Hepatocyte (in vitro differentiated cells): Measurements from ENCODE around the gene MEF2D. TPM values are rescaled to one million over a fixed set of nuclear protein-coding genes. Genes with fewer than 3 reads are reported as not detected.

Experiments used
- DNase-seq: peaks from one replicate; pipeline ENCODE4 v3.0.0-alpha.2; 2016; ENCODE audit warnings: low spot score
- H2AFZ ChIP-seq: fragments of 200-600 bp; sonication (generic); 2 replicates; pipeline ENCODE4 v1.6.0; 2016; ENCODE audit warnings: antibody characterized with exemption, mild to moderate bottlenecking
- H3K27ac ChIP-seq: fragments of 200-600 bp; sonication (generic); 2 replicates; pipeline ENCODE4 v1.5.1; 2016; ENCODE audit warnings: mild to moderate bottlenecking
- H3K27me3 ChIP-seq: fragments of 200-600 bp; sonication (generic); 2 replicates; pipeline ENCODE4 v1.6.1; 2016
- H3K36me3 ChIP-seq: fragments of 200-600 bp; sonication (generic); replicated peaks from 2 replicates; pipeline ENCODE4 v1.5.1; 2016; ENCODE audit warnings: low read depth; ENCODE audit not compliant: insufficient read depth
- H3K4me1 ChIP-seq: fragments of 200-600 bp; sonication (generic); 2 replicates; pipeline ENCODE4 v1.5.1; 2016; ENCODE audit warnings: mild to moderate bottlenecking, moderate library complexity; ENCODE audit not compliant: insufficient read depth
- H3K4me2 ChIP-seq: fragments of 200-600 bp; sonication (generic); 2 replicates; pipeline ENCODE4 v1.6.0; 2016
- H3K4me3 ChIP-seq: fragments of 200-600 bp; sonication (generic); 2 replicates; pipeline ENCODE4 v1.5.1; 2016; ENCODE audit warnings: mild to moderate bottlenecking
- H3K79me2 ChIP-seq: fragments of 200-600 bp; sonication (generic); 2 replicates; pipeline ENCODE4 v1.6.0; 2017; ENCODE audit warnings: mild to moderate bottlenecking
- H3K9me2 ChIP-seq: fragments of 200-600 bp; sonication (generic); replicated peaks from 2 replicates; pipeline ENCODE4 v1.6.0; 2017; ENCODE audit warnings: mild to moderate bottlenecking; ENCODE audit not compliant: insufficient read depth
- H3K9me3 ChIP-seq: fragments of 200-600 bp; sonication (generic); 2 replicates; pipeline ENCODE4 v1.5.1; 2016; ENCODE audit warnings: low read depth, mild to moderate bottlenecking
- H4K20me1 ChIP-seq: fragments of 200-600 bp; sonication (generic); 2 replicates; pipeline ENCODE4 v1.6.0; 2016; ENCODE audit warnings: mild to moderate bottlenecking; ENCODE audit not compliant: insufficient read depth, poor library complexity, severe bottlenecking
- EZH2 ChIP-seq: fragments of 200-600 bp; sonication (generic); IDR thresholded peaks from 2 replicates; pipeline ENCODE4 v1.6.1; 2016; ENCODE audit warnings: antibody characterized with exemption, mild to moderate bottlenecking, borderline replicate concordance
- EZH2phosphoT487 ChIP-seq: fragments of 200-600 bp; sonication (generic); IDR thresholded peaks from one replicate; pipeline ENCODE4 v1.6.1; 2018; ENCODE audit warnings: antibody characterized with exemption, mild to moderate bottlenecking, low read depth, moderate library complexity; ENCODE audit not compliant: unreplicated experiment, severe bottlenecking
- WGBS: methylation state at CpG from one replicate; pipeline ENCODE4 v1.1.6; 2016; ENCODE audit warnings: low lambda C conversion rate; ENCODE audit errors: missing lambda C conversion rate; 5-methylcytosine and 5-hydroxymethylcytosine counted together
- polyA plus RNA-seq: library from polyadenylated mRNA; unstranded; fragments of >200 nt; fragmentation: Nextera tagmentation; extraction: Ambion mirVana; gene quantifications from 2 replicates; pipeline ENCODE4 v1.2.1, GENCODE V29; 2016
- total RNA-seq: library from RNA; depleted of rRNA; stranded (reverse); fragments of >200 nt; gene quantifications from 2 replicates; pipeline ENCODE4 v1.2.3, GENCODE V29; 2014
- TF ChIP-seq, protein P1 (sequence below): fragments of 200-600 bp; sonication (generic); IDR thresholded peaks from 2 replicates; pipeline ENCODE4 v1.5.1; 2016; ENCODE audit warnings: antibody characterized with exemption, mild to moderate bottlenecking; ENCODE audit not compliant: poor library complexity

The MEF2D gene
- total and polyA plus RNA-seq, 2 experiments from 2014 or later, result 20.1 to 25.1 TPM

- no peaks in the 10 kb centered on the region for H4K20me1 ChIP-seq
- no peak overlapping the region for H3K4me3 ChIP-seq
- no peaks in the 10 kb centered on the region for H3K36me3 ChIP-seq
- no peaks in the 10 kb centered on the region for H3K79me2 ChIP-seq
- DNase-seq, result no peak
- H3K4me2 ChIP-seq, result no peak overlapping the region
- peaks cover 15% of the 10 kb centered on the region for H3K4me1 ChIP-seq
- no peak overlapping the region for H2AFZ ChIP-seq
- H3K27ac ChIP-seq, result no peak overlapping the region
- 39% methylated on average over 7 of the region's 7 CpGs for WGBS
- TF ChIP-seq EZH2phosphoT487 (no peak), EZH2 (peak; percentile 35)
- TF ChIP-seq, protein P1, sequence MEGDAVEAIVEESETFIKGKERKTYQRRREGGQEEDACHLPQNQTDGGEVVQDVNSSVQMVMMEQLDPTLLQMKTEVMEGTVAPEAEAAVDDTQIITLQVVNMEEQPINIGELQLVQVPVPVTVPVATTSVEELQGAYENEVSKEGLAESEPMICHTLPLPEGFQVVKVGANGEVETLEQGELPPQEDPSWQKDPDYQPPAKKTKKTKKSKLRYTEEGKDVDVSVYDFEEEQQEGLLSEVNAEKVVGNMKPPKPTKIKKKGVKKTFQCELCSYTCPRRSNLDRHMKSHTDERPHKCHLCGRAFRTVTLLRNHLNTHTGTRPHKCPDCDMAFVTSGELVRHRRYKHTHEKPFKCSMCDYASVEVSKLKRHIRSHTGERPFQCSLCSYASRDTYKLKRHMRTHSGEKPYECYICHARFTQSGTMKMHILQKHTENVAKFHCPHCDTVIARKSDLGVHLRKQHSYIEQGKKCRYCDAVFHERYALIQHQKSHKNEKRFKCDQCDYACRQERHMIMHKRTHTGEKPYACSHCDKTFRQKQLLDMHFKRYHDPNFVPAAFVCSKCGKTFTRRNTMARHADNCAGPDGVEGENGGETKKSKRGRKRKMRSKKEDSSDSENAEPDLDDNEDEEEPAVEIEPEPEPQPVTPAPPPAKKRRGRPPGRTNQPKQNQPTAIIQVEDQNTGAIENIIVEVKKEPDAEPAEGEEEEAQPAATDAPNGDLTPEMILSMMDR, result no peak
- no peaks in the 10 kb centered on the region for H3K9me3 ChIP-seq
- no peaks in the 10 kb centered on the region for H3K9me2 ChIP-seq
- peaks cover 97% of the 10 kb centered on the region for H3K27me3 ChIP-seq
Measured at GRCh38 chr1:156438278-156438987, 62.1 kb downstream of the MEF2D start.

GRCh38 chr1:156437037-156437867 is 63.3 kb downstream of the MEF2D start:
- no peaks in the 10 kb centered on the region for H3K9me2 ChIP-seq
- H3K4me2 ChIP-seq, result peak overlapping the region; percentile 83
- WGBS, result 19% methylated on average over 16 of the region's 19 CpGs
- TF ChIP-seq EZH2, result no peak
- TF ChIP-seq, protein P1, result no peak
- TF ChIP-seq EZH2phosphoT487, result no peak
- H3K27me3 ChIP-seq, result peaks cover 98% of the 10 kb centered on the region
- no peaks in the 10 kb centered on the region for H3K79me2 ChIP-seq
- no peaks in the 10 kb centered on the region for H4K20me1 ChIP-seq
- H3K36me3 ChIP-seq, result no peaks in the 10 kb centered on the region
- H3K27ac ChIP-seq, result no peak overlapping the region
- no peak for DNase-seq
- H3K4me3 ChIP-seq, result no peak overlapping the region
- H2AFZ ChIP-seq, result no peak overlapping the region
- H3K4me1 ChIP-seq, result peaks cover 15% of the 10 kb centered on the region
- H3K9me3 ChIP-seq, result no peaks in the 10 kb centered on the region

DNA sequence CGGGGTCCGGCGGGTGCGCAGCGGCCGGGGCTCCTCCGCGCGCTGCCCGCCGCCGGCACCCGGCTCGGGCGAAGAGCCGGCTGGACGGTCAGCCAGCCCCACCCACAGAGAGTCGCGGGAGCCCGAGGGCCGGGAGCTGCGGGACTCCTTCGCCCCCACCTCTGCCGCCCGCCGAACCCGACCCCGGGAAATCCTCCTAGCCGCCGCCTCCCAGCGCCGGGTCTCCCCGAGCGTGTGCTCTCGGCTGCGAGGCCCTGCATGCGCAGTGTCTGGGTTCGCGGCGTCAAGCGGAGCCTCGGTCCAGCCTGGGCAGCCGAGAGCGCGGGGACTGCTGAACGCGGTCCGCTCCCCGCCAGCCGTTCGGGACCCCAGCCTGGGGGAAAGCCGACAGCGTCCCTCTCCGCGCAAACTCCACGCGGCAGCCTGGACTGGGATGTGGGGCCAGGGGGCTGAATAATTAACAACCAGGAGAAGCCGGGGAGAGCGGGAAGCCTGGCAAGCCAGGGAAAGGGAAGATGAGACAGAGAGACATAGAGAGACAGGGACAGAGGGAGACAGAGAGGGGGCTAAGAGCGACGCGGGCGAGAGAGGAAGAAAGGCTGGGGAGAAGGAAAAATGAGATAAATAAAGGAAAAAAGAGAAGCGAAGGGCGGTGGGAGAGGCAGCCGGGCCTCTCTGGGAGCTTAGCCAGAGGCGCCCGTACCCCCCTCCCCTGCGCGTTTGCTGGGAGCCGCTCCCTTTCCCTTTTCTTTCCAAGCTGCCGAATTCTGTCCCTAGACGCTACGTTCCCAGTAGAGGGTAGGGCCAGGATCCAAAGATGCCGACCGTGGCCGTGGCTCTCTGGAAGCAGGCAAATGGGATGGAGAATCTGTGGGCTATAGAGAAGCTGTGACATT is 64.2 kb downstream of the MEF2D start:
- WGBS, result 3% methylated on average over 51 of the region's 77 CpGs
- peak; percentile 93 for TF ChIP-seq EZH2
- TF ChIP-seq EZH2phosphoT487, result peak; percentile 92
- TF ChIP-seq, protein P1, result no peak
- no peak overlapping the region for H3K27ac ChIP-seq
- H3K9me2 ChIP-seq, result no peaks in the 10 kb centered on the region
- DNase-seq, result no peak
- peak overlapping the region; percentile 83 for H3K4me2 ChIP-seq
- H3K4me3 ChIP-seq, result no peak overlapping the region
- no peaks in the 10 kb centered on the region for H3K79me2 ChIP-seq
- H4K20me1 ChIP-seq, result no peaks in the 10 kb centered on the region
- no peaks in the 10 kb centered on the region for H3K36me3 ChIP-seq
- no peaks in the 10 kb centered on the region for H3K9me3 ChIP-seq
- peaks cover 15% of the 10 kb centered on the region for H3K4me1 ChIP-seq
- peaks cover 98% of the 10 kb centered on the region for H3K27me3 ChIP-seq
- peak overlapping the region; percentile 76 for H2AFZ ChIP-seq
